ENCODE data around the gene GLI3. TPM values are rescaled to one million over a fixed set of nuclear protein-coding genes. Genes with fewer than 3 reads are reported as not detected.

Gene GLI3
- total RNA-seq, 5 donors from 2014 or later (not counting 1 experiment from before 2014, with no cell fraction given): 0.10 to 0.79 (median 0.32) TPM; not detected in 1

DNA sequence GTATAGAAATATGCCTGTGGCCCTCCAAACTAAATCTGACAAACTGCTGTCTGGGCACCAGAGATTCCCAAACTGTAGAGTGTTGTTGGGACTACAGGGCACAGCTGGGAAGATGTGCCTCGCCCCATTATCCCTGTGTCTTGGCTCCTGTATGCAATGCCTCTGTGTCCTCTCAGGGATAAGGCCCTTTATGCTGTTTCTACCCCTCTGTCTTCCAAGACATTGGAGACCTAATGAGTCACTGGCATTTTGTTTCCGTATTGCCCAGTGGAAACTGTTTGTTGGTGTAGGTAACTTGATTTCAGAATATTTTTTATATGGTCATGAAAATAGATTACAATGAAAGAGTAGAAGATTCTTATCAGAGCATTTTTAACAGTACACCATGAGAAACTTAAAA is 183.2 kb downstream of the GLI3 start:
- H3K9me3 Mint-ChIP-seq: no peaks in the 10 kb centered on the region
- Histone ChIP-seq H3K27ac (ENCODE audit: low read length) (no peak overlapping the region), H3K4me1 (ENCODE audit: control insufficient read depth in 1 of 2, extremely low read depth in 1 of 2, insufficient read depth in 2 of 2, low read length in 2 of 2) (no peaks in the 10 kb centered on the region), H3K36me3 (ENCODE audit: control insufficient read depth in 2 of 2, extremely low read depth in 1 of 2, insufficient read depth in 1 of 2, low read length in 1 of 2) (no peaks in the 10 kb centered on the region), H3K4me3 (ENCODE audit: control insufficient read depth in 1 of 2, extremely low read depth in 1 of 2, low read length in 1 of 2) (no peak overlapping the region), H3K9me3 (no peaks in the 10 kb centered on the region), H3K27me3 (replicated peaks in 1 of 2; ENCODE audit: control insufficient read depth in 2 of 2, extremely low read depth in 1 of 2, insufficient read depth in 2 of 2, low read length in 1 of 2) (no peaks in the 10 kb centered on the region)
- DNase-seq (no peak), ATAC-seq (replicated peaks in 1 of 4) (no peak)
- CTCF ChIA-PET: no interaction called here
- H3K4me1 Mint-ChIP-seq: no peaks in the 10 kb centered on the region
- no peak overlapping the region for H3K27ac Mint-ChIP-seq
- H3K4me3 Mint-ChIP-seq: no peak overlapping the region
- no peaks in the 10 kb centered on the region for H3K36me3 Mint-ChIP-seq
- POLR2A ChIA-PET: no interaction called here
- WGBS (ENCODE audit: insufficient coverage): 50% methylated on average over 1 of the region's 2 CpGs
- H3K27me3 Mint-ChIP-seq: peaks cover 0 to 5% of the 10 kb centered on the region in 2 donors

DNA sequence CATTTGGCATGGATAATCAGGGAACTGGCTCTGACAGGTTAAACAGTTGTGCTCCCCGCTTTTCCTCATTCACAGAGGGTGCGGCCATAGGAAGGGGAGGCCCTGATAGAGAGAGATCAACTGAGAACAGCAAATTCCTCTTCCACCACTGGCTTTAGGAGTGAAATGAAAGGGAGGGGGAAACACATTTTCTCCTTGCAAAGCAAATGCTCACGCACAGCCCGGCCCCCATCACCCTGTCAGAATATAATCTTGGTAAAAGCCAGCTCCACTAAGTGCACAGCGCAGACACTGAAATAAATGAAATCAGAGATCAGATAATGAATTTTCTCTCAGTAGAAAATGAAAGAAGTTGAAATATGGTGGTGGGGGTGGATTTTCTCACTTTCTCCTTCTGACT is 187.2 kb downstream of the GLI3 start:
- Mint-ChIP-seq H3K27ac (no peak overlapping the region), H3K27me3 (peaks cover 4% of the 10 kb centered on the region in 2 donors), H3K4me1 (no peaks in the 10 kb centered on the region), H3K9me3 (no peaks in the 10 kb centered on the region), H3K36me3 (no peaks in the 10 kb centered on the region), H3K4me3 (no peak overlapping the region)
- DNase-seq: no peak
- POLR2A ChIA-PET: no interaction called here
- H3K36me3 ChIP-seq (ENCODE audit: control insufficient read depth in 2 of 2, extremely low read depth in 1 of 2, insufficient read depth in 1 of 2, low read length in 1 of 2): no peaks in the 10 kb centered on the region
- no peaks in the 10 kb centered on the region for H3K9me3 ChIP-seq
- CTCF ChIA-PET: no interaction called here
- H3K4me3 ChIP-seq (ENCODE audit: control insufficient read depth in 1 of 2, extremely low read depth in 1 of 2, low read length in 1 of 2): no peak overlapping the region
- no peaks in the 10 kb centered on the region for H3K4me1 ChIP-seq (ENCODE audit: control insufficient read depth in 1 of 2, extremely low read depth in 1 of 2, insufficient read depth in 2 of 2, low read length in 2 of 2)
- no peaks in the 10 kb centered on the region for H3K27me3 ChIP-seq (replicated peaks in 1 of 2; ENCODE audit: control insufficient read depth in 2 of 2, extremely low read depth in 1 of 2, insufficient read depth in 2 of 2, low read length in 1 of 2)
- no CpG with 5 or more reads among the region's 5 CpGs for WGBS (ENCODE audit: insufficient coverage)
- ATAC-seq (replicated peaks in 1 of 4): no peak
- no peak overlapping the region for H3K27ac ChIP-seq (ENCODE audit: low read length)

DNA sequence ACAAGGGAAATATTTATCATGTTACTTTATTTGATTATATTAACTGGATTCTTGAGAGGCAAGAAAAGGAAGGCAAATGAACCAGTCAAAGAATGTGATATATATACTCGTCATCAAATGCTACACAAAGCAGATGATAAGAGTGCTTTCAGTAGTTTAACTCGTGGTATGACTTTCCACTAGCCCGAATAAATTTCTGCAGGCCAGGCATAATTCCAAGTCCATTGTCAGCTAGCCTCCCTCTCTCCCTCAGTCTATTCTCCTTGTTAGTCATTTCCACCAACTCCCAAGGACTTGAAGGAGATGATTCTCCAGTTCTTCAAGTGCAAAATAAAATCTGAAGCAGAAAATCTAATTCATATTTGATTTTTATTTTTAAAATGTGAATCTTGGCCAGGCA is 190.5 kb downstream of the GLI3 start:
- no peaks in the 10 kb centered on the region for H3K9me3 ChIP-seq
- no peaks in the 10 kb centered on the region for H3K9me3 Mint-ChIP-seq
- H3K4me1 ChIP-seq (ENCODE audit: control insufficient read depth in 1 of 2, extremely low read depth in 1 of 2, insufficient read depth in 2 of 2, low read length in 2 of 2): no peaks in the 10 kb centered on the region
- H3K4me1 Mint-ChIP-seq: no peaks in the 10 kb centered on the region
- H3K36me3 Mint-ChIP-seq: no peaks in the 10 kb centered on the region
- DNase-seq (no peak), ATAC-seq (replicated peaks in 1 of 4) (no peak)
- no peak overlapping the region for H3K4me3 Mint-ChIP-seq
- no peaks in the 10 kb centered on the region for H3K36me3 ChIP-seq (ENCODE audit: control insufficient read depth in 2 of 2, extremely low read depth in 1 of 2, insufficient read depth in 1 of 2, low read length in 1 of 2)
- no CpG with 5 or more reads among the region's 3 CpGs for whole genome bisulfite sequencing (ENCODE audit: insufficient coverage)
- H3K27me3 ChIP-seq (replicated peaks in 1 of 2; ENCODE audit: control insufficient read depth in 2 of 2, extremely low read depth in 1 of 2, insufficient read depth in 2 of 2, low read length in 1 of 2): no peaks in the 10 kb centered on the region
- peaks cover 4 to 10% of the 10 kb centered on the region in 2 donors for H3K27me3 Mint-ChIP-seq
- ChIA-PET POLR2A (no interaction called here), CTCF (no interaction called here)
- no peak overlapping the region for H3K4me3 ChIP-seq (ENCODE audit: control insufficient read depth in 1 of 2, extremely low read depth in 1 of 2, low read length in 1 of 2)
- no peak overlapping the region for H3K27ac ChIP-seq (ENCODE audit: low read length)
- no peak overlapping the region for H3K27ac Mint-ChIP-seq

DNA sequence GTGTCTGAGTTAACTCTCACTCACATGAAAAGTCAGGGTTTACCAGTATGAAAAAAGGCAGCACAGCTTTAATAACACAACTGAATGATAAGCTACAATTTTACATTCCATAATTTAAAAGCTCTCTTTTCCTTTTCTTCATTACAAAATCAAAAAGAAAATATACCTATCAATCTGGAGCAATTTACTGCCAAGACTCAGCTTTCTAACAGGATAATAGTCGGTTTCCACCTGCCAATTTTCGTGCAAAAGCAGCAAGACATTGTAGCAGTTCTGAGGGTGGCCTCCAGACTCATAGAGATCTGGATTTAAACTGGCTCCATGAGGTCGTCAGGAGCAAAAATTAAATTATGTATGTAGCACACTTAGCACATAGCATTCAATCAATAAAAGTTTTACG is 191.0 kb downstream of the GLI3 start:
- H3K4me1 ChIP-seq (ENCODE audit: control insufficient read depth in 1 of 2, extremely low read depth in 1 of 2, insufficient read depth in 2 of 2, low read length in 2 of 2): no peaks in the 10 kb centered on the region
- H3K27ac Mint-ChIP-seq: no peak overlapping the region
- no peaks in the 10 kb centered on the region for H3K36me3 Mint-ChIP-seq
- POLR2A ChIA-PET: no interaction called here
- H3K4me1 Mint-ChIP-seq: no peaks in the 10 kb centered on the region
- CTCF ChIA-PET: no interaction called here
- H3K27me3 Mint-ChIP-seq: peaks cover 4 to 10% of the 10 kb centered on the region in 2 donors
- no peak for ATAC-seq (replicated peaks in 1 of 4)
- no peak overlapping the region for H3K4me3 Mint-ChIP-seq
- WGBS (ENCODE audit: insufficient coverage): 58% methylated on average over 2 of the region's 4 CpGs
- no peak overlapping the region for H3K4me3 ChIP-seq (ENCODE audit: control insufficient read depth in 1 of 2, extremely low read depth in 1 of 2, low read length in 1 of 2)
- H3K36me3 ChIP-seq (ENCODE audit: control insufficient read depth in 2 of 2, extremely low read depth in 1 of 2, insufficient read depth in 1 of 2, low read length in 1 of 2): no peaks in the 10 kb centered on the region
- H3K9me3 Mint-ChIP-seq: no peaks in the 10 kb centered on the region
- no peak for DNase-seq
- H3K27me3 ChIP-seq (replicated peaks in 1 of 2; ENCODE audit: control insufficient read depth in 2 of 2, extremely low read depth in 1 of 2, insufficient read depth in 2 of 2, low read length in 1 of 2): no peaks in the 10 kb centered on the region
- H3K27ac ChIP-seq (ENCODE audit: low read length): no peak overlapping the region
- H3K9me3 ChIP-seq: no peaks in the 10 kb centered on the region

DNA sequence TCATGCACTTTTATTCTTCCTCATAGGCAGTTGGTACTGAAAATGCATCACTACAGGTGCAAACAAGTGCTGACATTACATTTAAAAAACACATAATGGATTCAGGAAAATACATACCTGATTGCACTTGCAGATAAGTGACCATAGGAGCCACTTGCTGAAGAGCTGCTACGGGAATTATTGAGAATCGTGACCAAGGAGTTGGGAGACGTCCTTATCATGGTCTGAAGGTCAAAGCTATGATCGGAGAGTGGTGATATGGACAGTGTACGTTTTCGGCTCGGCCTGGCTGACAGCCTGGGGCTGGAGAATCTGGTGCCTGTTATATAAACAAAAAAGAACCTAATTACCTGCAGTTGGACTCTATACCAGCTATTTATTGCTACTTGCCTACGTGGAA is 197.1 kb downstream of the GLI3 start:
- no peak overlapping the region for H3K4me3 ChIP-seq (ENCODE audit: control insufficient read depth in 1 of 2, extremely low read depth in 1 of 2, low read length in 1 of 2)
- ATAC-seq (replicated peaks in 1 of 4): no peak
- no peaks in the 10 kb centered on the region for H3K9me3 ChIP-seq
- H3K36me3 ChIP-seq (ENCODE audit: control insufficient read depth in 2 of 2, extremely low read depth in 1 of 2, insufficient read depth in 1 of 2, low read length in 1 of 2): no peaks in the 10 kb centered on the region
- no peak for DNase-seq
- 73% methylated on average over 4 of the region's 8 CpGs for WGBS (ENCODE audit: insufficient coverage)
- Mint-ChIP-seq H3K4me3 (no peak overlapping the region), H3K27me3 (peaks cover 0 to 16% of the 10 kb centered on the region in 2 donors), H3K27ac (no peak overlapping the region), H3K9me3 (no peaks in the 10 kb centered on the region), H3K36me3 (no peaks in the 10 kb centered on the region), H3K4me1 (no peaks in the 10 kb centered on the region)
- POLR2A ChIA-PET: no interaction called here
- H3K4me1 ChIP-seq (ENCODE audit: control insufficient read depth in 1 of 2, extremely low read depth in 1 of 2, insufficient read depth in 2 of 2, low read length in 2 of 2): no peaks in the 10 kb centered on the region
- H3K27me3 ChIP-seq (replicated peaks in 1 of 2; ENCODE audit: control insufficient read depth in 2 of 2, extremely low read depth in 1 of 2, insufficient read depth in 2 of 2, low read length in 1 of 2): no peaks in the 10 kb centered on the region
- CTCF ChIA-PET: no interaction called here
- no peak overlapping the region for H3K27ac ChIP-seq (ENCODE audit: low read length)

DNA sequence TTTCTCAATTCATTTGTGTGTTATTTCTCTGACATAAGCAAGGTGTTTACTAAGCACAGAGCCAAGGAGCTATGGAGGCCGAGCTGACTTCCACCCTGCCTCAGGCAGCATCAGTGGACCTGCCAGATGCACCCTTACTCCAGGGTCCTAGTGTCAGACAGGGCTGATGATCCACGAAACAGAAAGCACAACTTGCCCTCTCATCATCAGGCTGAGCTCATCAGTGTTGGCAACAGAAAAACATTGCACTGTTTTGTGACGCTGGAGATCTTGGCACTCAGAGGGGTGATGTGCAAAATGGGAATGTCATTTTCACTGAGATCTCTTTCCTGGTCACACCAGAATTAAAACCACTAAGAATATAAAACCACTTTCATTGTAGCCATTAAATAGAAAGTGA is 201.8 kb downstream of the GLI3 start:
- H3K27me3 ChIP-seq (replicated peaks in 1 of 2; ENCODE audit: control insufficient read depth in 2 of 2, extremely low read depth in 1 of 2, insufficient read depth in 2 of 2, low read length in 1 of 2): no peaks in the 10 kb centered on the region
- Mint-ChIP-seq H3K4me3 (no peak overlapping the region), H3K27ac (no peak overlapping the region), H3K27me3 (peaks cover 0 to 10% of the 10 kb centered on the region in 2 donors), H3K4me1 (no peaks in the 10 kb centered on the region), H3K9me3 (no peaks in the 10 kb centered on the region), H3K36me3 (no peaks in the 10 kb centered on the region)
- 50% methylated on average over 1 of the region's 3 CpGs for WGBS (ENCODE audit: insufficient coverage)
- no peaks in the 10 kb centered on the region for H3K9me3 ChIP-seq
- H3K4me1 ChIP-seq (ENCODE audit: control insufficient read depth in 1 of 2, extremely low read depth in 1 of 2, insufficient read depth in 2 of 2, low read length in 2 of 2): no peaks in the 10 kb centered on the region
- DNase-seq (no peak), ATAC-seq (replicated peaks in 1 of 4) (no peak)
- H3K4me3 ChIP-seq (ENCODE audit: control insufficient read depth in 1 of 2, extremely low read depth in 1 of 2, low read length in 1 of 2): no peak overlapping the region
- H3K27ac ChIP-seq (ENCODE audit: low read length): no peak overlapping the region
- POLR2A ChIA-PET: no interaction called here
- no peaks in the 10 kb centered on the region for H3K36me3 ChIP-seq (ENCODE audit: control insufficient read depth in 2 of 2, extremely low read depth in 1 of 2, insufficient read depth in 1 of 2, low read length in 1 of 2)
- CTCF ChIA-PET: no interaction called here

DNA sequence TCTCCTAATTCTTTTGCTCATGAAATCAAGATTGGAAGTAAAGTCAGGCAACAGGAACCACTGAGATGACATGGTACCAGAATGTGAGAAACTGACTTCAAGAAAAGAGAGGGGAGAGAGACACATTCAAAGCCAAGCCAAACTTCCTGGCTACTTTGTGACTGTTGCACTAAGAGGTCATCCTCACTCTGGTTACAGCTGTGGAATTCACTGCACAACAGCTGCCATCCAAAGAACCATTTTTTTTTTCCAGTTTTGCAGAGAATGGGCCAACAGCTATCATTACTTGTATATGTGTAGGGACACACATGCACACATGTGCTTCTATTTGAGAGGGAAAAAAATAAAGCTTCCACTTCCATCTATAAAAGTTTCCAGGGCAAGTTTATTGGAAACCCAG is 203.5 kb downstream of the GLI3 start:
- POLR2A ChIA-PET: no interaction called here

More for the DNA sequence above, 203.5 kb downstream of the GLI3 start:
- H3K4me1 Mint-ChIP-seq: no peaks in the 10 kb centered on the region
- H3K4me1 ChIP-seq (ENCODE audit: control insufficient read depth in 1 of 2, extremely low read depth in 1 of 2, insufficient read depth in 2 of 2, low read length in 2 of 2): no peaks in the 10 kb centered on the region
- H3K9me3 ChIP-seq: no peaks in the 10 kb centered on the region
- H3K27ac ChIP-seq (ENCODE audit: low read length): no peak overlapping the region
- no peak overlapping the region for H3K4me3 Mint-ChIP-seq
- DNase-seq (no peak), ATAC-seq (replicated peaks in 1 of 4) (no peak)
- CTCF ChIA-PET: no interaction called here
- peaks cover 1 to 15% of the 10 kb centered on the region in 2 donors for H3K27me3 Mint-ChIP-seq
- H3K27me3 ChIP-seq (replicated peaks in 1 of 2; ENCODE audit: control insufficient read depth in 2 of 2, extremely low read depth in 1 of 2, insufficient read depth in 2 of 2, low read length in 1 of 2): no peaks in the 10 kb centered on the region
- no peaks in the 10 kb centered on the region for H3K9me3 Mint-ChIP-seq
- H3K27ac Mint-ChIP-seq: no peak overlapping the region
- H3K36me3 Mint-ChIP-seq: no peaks in the 10 kb centered on the region
- no peaks in the 10 kb centered on the region for H3K36me3 ChIP-seq (ENCODE audit: control insufficient read depth in 2 of 2, extremely low read depth in 1 of 2, insufficient read depth in 1 of 2, low read length in 1 of 2)
- no peak overlapping the region for H3K4me3 ChIP-seq (ENCODE audit: control insufficient read depth in 1 of 2, extremely low read depth in 1 of 2, low read length in 1 of 2)

Measured in T-cell (primary cell).